Stimulated activated memory B cell treated with anti-CD40 and anti-IgM and Interleukin-4, amounts not matched to agents 10 μg/mL and 1 μg/mL and 100 μg/mL, for 72 hours (primary cell): ENCODE results near the gene SMG6.

Source experiments
- ATAC-seq: fragments of 150-1000 bp; cut with Tn5 transposase; 2 replicates; pipeline ENCODE4 v1.10.0; 2021
- H3K27ac Mint-ChIP-seq: one replicate; pipeline ENCODE4 v1.8.0; 2022; ENCODE audit warnings: mild to moderate bottlenecking, mixed read lengths
- H3K27me3 Mint-ChIP-seq: one replicate; pipeline ENCODE4 v1.8.0; 2022; ENCODE audit warnings: mixed read lengths
- H3K36me3 Mint-ChIP-seq: one replicate; pipeline ENCODE4 v1.8.0; 2022; ENCODE audit warnings: mixed read lengths
- H3K4me1 Mint-ChIP-seq: one replicate; pipeline ENCODE4 v1.8.0; 2022; ENCODE audit warnings: mixed read lengths
- H3K4me3 Mint-ChIP-seq: one replicate; pipeline ENCODE4 v1.8.0; 2022; ENCODE audit warnings: mild to moderate bottlenecking, moderate library complexity, mixed read lengths
- H3K9me3 Mint-ChIP-seq: one replicate; pipeline ENCODE4 v1.8.0; 2022; ENCODE audit warnings: mixed read lengths

SMG6 gene

GRCh38 chr17:2123375-2124251 is 180.0 kb downstream of the SMG6 start:
- peak; percentile 71 for ATAC-seq
- H3K36me3 Mint-ChIP-seq = peaks cover 28% of the 10 kb centered on the region
- H3K4me3 Mint-ChIP-seq = no peak overlapping the region
- peaks cover 23% of the 10 kb centered on the region for H3K4me1 Mint-ChIP-seq
- H3K27ac Mint-ChIP-seq = peak overlapping the region; percentile 65
- no peaks in the 10 kb centered on the region for H3K9me3 Mint-ChIP-seq
- no peaks in the 10 kb centered on the region for H3K27me3 Mint-ChIP-seq

- H3K4me3 Mint-ChIP-seq = no peak overlapping the region
- no peaks in the 10 kb centered on the region for H3K27me3 Mint-ChIP-seq
- ATAC-seq = peak; percentile 51
- peaks cover 20% of the 10 kb centered on the region for H3K36me3 Mint-ChIP-seq
- peak overlapping the region; percentile 65 for H3K27ac Mint-ChIP-seq
- peaks cover 23% of the 10 kb centered on the region for H3K4me1 Mint-ChIP-seq
- H3K9me3 Mint-ChIP-seq = no peaks in the 10 kb centered on the region
Observed at GRCh38 chr17:2122641-2123302, 180.8 kb downstream of the SMG6 start.

- H3K27ac Mint-ChIP-seq = no peak overlapping the region
- H3K4me3 Mint-ChIP-seq = no peak overlapping the region
- H3K27me3 Mint-ChIP-seq = no peaks in the 10 kb centered on the region
- H3K4me1 Mint-ChIP-seq = peaks cover 23% of the 10 kb centered on the region
- H3K9me3 Mint-ChIP-seq = no peaks in the 10 kb centered on the region
- peaks cover 23% of the 10 kb centered on the region for H3K36me3 Mint-ChIP-seq
- no peak for ATAC-seq
Observed at GRCh38 chr17:2120586-2121335, 182.8 kb downstream of the SMG6 start.

DNA sequence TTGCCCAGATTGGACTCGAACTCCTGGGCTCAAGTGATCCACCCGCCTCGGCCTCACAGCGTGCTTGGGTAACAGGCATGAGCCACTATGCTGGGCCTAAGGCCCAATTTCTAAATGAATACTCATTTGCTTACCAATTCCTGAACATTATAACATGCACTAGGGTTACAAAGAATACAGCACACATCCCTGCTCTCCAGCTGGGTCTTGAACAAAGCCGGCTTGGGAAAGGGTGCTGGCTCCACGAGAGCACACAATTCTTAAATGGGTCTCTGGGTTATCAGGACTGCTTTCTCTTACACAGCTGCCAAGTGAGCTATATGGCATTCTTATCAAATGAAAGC is 190.3 kb downstream of the SMG6 start:
- H3K4me3 Mint-ChIP-seq = no peak overlapping the region
- H3K9me3 Mint-ChIP-seq = no peaks in the 10 kb centered on the region
- H3K27ac Mint-ChIP-seq = no peak overlapping the region
- no peaks in the 10 kb centered on the region for H3K4me1 Mint-ChIP-seq
- ATAC-seq = no peak
- peaks cover 11% of the 10 kb centered on the region for H3K36me3 Mint-ChIP-seq
- no peaks in the 10 kb centered on the region for H3K27me3 Mint-ChIP-seq

DNA sequence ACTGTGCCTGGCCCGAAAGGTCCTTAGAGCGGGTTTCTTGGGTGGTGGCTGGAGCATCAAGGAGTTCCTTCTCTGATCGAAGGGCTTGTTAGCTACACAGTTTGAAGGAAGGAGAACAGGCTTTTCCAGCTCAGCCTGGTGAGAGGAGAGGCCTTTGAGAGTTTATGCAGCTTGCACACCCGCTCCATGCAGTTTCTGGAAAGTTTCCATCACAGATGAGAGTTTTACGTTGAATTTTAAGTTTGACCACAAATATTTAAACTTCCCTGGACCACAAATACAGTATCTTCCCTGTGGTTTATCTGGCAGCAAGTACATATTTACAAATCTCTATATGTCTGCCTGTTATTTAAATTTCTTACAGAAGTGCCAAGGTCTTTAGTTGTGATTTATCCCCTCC is 191.9 kb downstream of the SMG6 start:
- no peak overlapping the region for H3K27ac Mint-ChIP-seq
- no peaks in the 10 kb centered on the region for H3K4me1 Mint-ChIP-seq
- no peaks in the 10 kb centered on the region for H3K27me3 Mint-ChIP-seq
- H3K36me3 Mint-ChIP-seq = peaks cover 8% of the 10 kb centered on the region
- no peak for ATAC-seq
- no peak overlapping the region for H3K4me3 Mint-ChIP-seq
- H3K9me3 Mint-ChIP-seq = no peaks in the 10 kb centered on the region

DNA sequence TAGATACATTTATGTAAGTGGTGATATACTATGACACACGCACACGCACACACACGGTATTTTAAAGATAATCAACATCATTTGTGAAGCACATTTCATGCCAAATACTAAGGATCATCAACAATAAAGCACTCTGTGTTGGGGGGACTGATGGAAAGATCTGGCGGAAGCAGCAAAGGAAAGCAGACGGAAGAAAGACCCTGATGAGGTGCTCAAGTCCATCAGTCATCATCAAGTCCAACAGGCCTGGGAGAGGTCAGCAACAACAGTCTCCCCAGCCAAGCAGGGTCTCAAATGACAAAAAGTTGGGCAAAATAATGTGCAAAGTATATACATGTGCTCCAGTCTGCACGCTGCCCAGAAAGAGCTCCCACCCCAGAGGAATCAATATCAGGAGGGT is 193.1 kb downstream of the SMG6 start:
- no peak overlapping the region for H3K27ac Mint-ChIP-seq
- ATAC-seq = no peak
- no peaks in the 10 kb centered on the region for H3K27me3 Mint-ChIP-seq
- H3K4me3 Mint-ChIP-seq = no peak overlapping the region
- no peaks in the 10 kb centered on the region for H3K4me1 Mint-ChIP-seq
- no peaks in the 10 kb centered on the region for H3K9me3 Mint-ChIP-seq
- H3K36me3 Mint-ChIP-seq = peaks cover 6% of the 10 kb centered on the region

- ATAC-seq = no peak
- H3K9me3 Mint-ChIP-seq = no peaks in the 10 kb centered on the region
- peaks cover 6% of the 10 kb centered on the region for H3K36me3 Mint-ChIP-seq
- no peaks in the 10 kb centered on the region for H3K4me1 Mint-ChIP-seq
- H3K4me3 Mint-ChIP-seq = no peak overlapping the region
- H3K27ac Mint-ChIP-seq = no peak overlapping the region
- no peaks in the 10 kb centered on the region for H3K27me3 Mint-ChIP-seq
Observed at GRCh38 chr17:2108170-2108569, 195.4 kb downstream of the SMG6 start.

- H3K27ac Mint-ChIP-seq = no peak overlapping the region
- H3K27me3 Mint-ChIP-seq = no peaks in the 10 kb centered on the region
- H3K4me3 Mint-ChIP-seq = no peak overlapping the region
- no peaks in the 10 kb centered on the region for H3K4me1 Mint-ChIP-seq
- no peaks in the 10 kb centered on the region for H3K9me3 Mint-ChIP-seq
- ATAC-seq = no peak
- H3K36me3 Mint-ChIP-seq = peaks cover 11% of the 10 kb centered on the region
Observed at GRCh38 chr17:2107506-2107905, 196.1 kb downstream of the SMG6 start.

GRCh38 chr17:2107050-2107449 is 196.5 kb downstream of the SMG6 start:
- Mint-ChIP-seq H3K4me1 (no peaks in the 10 kb centered on the region), H3K27me3 (no peaks in the 10 kb centered on the region), H3K4me3 (no peak overlapping the region), H3K27ac (no peak overlapping the region), H3K9me3 (no peaks in the 10 kb centered on the region), H3K36me3 (peaks cover 12% of the 10 kb centered on the region)
- ATAC-seq = no peak

DNA sequence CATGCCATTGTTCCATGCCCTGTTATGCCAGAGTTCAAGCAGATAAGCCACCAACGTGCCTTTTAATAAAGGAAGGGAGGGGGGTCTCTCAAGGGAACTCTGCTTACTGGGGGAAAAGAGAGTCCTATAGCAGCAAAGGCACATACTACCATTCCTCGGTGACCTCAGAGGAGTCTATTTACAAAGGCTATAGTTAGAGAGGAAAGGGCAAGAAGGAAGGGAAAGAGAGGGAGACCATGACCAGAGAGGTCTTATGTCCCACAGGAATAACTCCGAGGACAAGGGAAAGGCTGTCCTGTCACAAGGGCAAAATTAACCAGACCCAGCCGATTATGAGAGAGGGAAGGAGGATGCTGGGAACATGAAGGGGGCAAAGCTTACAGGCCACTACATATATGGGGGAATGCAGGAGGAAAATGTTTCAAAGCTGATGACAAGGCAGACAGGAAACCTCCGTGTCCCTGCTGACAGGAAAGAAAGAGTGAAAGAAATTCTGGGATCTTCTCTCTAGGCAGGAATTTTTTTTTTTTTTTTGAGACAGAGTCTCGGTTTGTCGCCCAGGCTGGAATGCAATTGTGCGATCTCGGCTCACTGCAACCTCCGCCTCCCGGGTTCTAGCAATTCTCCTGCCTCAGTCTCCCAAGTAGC is 197.2 kb downstream of the SMG6 start:
- H3K4me1 Mint-ChIP-seq = no peaks in the 10 kb centered on the region
- ATAC-seq = no peak
- no peaks in the 10 kb centered on the region for H3K27me3 Mint-ChIP-seq
- no peak overlapping the region for H3K4me3 Mint-ChIP-seq
- H3K9me3 Mint-ChIP-seq = no peaks in the 10 kb centered on the region
- no peak overlapping the region for H3K27ac Mint-ChIP-seq
- peaks cover 12% of the 10 kb centered on the region for H3K36me3 Mint-ChIP-seq

DNA sequence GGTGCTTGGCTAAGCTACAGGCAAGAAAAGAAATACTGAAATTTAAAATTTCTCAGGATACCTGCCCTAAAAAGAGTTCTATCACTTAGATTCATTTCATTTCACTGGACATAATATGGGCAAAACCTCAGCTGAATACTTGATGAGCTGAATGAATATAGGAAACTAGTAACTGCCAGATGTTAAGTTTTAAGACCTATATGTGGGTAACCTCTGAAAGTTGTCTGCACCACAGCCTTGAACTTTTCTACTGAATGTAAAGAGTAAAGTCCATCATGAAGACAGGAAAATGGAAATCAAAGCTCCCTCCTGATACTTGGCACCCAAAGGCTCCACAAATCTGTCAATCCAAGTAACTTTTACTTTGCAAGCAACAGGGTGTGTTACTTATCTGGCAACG is 197.9 kb downstream of the SMG6 start:
- H3K27ac Mint-ChIP-seq = no peak overlapping the region
- no peak for ATAC-seq
- H3K9me3 Mint-ChIP-seq = no peaks in the 10 kb centered on the region
- no peaks in the 10 kb centered on the region for H3K27me3 Mint-ChIP-seq
- no peak overlapping the region for H3K4me3 Mint-ChIP-seq
- H3K36me3 Mint-ChIP-seq = peaks cover 12% of the 10 kb centered on the region
- no peaks in the 10 kb centered on the region for H3K4me1 Mint-ChIP-seq

GRCh38 chr17:2102931-2103809 is 200.4 kb downstream of the SMG6 start:
- Mint-ChIP-seq H3K9me3 (no peaks in the 10 kb centered on the region), H3K36me3 (peaks cover 7% of the 10 kb centered on the region), H3K4me1 (no peaks in the 10 kb centered on the region), H3K27me3 (no peaks in the 10 kb centered on the region), H3K4me3 (no peak overlapping the region), H3K27ac (no peak overlapping the region)
- ATAC-seq = no peak

DNA sequence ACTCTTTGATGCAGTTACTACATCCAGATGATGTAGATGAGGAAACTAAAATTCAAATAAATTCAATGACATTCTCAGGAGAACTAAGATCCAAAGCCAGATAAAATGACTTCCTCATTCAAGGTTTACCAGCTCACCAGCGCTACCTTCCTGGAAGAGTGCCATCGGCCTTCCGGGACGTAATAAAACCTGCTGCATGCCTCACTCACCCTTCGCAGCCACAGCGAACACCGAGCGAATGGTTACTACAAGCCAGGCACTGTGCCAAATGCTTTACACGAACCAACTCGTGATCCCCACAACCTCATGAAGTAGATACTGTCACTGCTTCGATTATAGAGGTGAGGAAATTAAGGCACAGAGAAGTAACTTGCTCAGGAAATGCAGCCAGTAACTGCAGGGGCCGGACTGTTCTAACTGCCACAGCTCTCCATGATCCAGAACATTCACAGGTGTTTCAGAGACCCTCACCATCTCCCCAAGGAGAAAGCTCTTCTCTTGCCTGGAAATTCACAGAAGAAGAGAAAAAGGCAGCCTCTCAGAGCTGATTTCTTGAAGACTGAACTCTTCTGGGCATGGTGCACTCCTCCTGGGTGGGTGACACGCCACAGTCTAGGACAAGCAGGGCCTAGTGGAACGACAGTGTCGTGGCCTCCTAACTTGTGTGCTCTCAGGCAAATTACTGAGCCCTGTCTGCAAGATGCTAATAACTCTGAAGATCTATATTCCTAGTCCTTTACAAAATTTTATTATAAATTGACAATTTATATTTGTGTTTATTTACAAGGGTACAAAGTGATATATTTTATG is 201.9 kb downstream of the SMG6 start:
- ATAC-seq = no peak
- Mint-ChIP-seq H3K4me3 (no peak overlapping the region), H3K27ac (no peak overlapping the region), H3K36me3 (peaks cover 12% of the 10 kb centered on the region), H3K4me1 (no peaks in the 10 kb centered on the region), H3K27me3 (no peaks in the 10 kb centered on the region), H3K9me3 (no peaks in the 10 kb centered on the region)

DNA sequence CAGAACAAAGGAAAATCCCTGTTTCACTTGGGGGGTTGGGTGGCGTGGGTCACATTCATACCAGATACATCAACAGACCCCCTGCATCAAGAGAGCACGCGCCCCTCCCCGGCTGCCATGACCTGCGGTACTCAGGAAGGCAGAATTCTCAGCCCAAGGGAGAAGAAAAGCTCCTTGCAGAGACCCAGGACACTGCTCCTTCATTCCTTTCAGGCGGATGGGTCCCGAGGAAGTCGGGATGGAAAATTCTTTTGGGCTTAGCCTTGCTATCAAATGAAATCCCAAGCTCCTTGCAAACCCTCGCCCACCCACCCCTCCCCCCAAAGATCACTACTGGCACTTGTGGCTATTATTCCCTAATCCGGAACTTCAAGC is 208.1 kb downstream of the SMG6 start:
- Mint-ChIP-seq H3K27ac (peak overlapping the region; percentile 34), H3K27me3 (no peaks in the 10 kb centered on the region), H3K36me3 (peaks cover 17% of the 10 kb centered on the region), H3K4me3 (no peak overlapping the region), H3K9me3 (no peaks in the 10 kb centered on the region), H3K4me1 (peaks cover 15% of the 10 kb centered on the region)
- no peak for ATAC-seq
